Stimulated activated CD4-positive, alpha-beta T cell treated with anti-CD3 and anti-CD28 coated beads, Interleukin-1b, Interleukin-23, amount 100 ng/mL, for 4 hours (primary cell): ENCODE results near the gene HAPLN3.
"Not testable (repeated sequence)": the region's sequence is repeated elsewhere in the genome, so short reads cannot be mapped to it uniquely, and the experiment has no call there.

Source experiments
- DNase-seq, 2 donors: peaks; one replicate each; pipeline ENCODE4 v3.0.0-alpha.2; 2020; ENCODE audit warnings: low read depth in 2 of 2

The HAPLN3 gene, protein sequence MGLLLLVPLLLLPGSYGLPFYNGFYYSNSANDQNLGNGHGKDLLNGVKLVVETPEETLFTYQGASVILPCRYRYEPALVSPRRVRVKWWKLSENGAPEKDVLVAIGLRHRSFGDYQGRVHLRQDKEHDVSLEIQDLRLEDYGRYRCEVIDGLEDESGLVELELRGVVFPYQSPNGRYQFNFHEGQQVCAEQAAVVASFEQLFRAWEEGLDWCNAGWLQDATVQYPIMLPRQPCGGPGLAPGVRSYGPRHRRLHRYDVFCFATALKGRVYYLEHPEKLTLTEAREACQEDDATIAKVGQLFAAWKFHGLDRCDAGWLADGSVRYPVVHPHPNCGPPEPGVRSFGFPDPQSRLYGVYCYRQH

DNA sequence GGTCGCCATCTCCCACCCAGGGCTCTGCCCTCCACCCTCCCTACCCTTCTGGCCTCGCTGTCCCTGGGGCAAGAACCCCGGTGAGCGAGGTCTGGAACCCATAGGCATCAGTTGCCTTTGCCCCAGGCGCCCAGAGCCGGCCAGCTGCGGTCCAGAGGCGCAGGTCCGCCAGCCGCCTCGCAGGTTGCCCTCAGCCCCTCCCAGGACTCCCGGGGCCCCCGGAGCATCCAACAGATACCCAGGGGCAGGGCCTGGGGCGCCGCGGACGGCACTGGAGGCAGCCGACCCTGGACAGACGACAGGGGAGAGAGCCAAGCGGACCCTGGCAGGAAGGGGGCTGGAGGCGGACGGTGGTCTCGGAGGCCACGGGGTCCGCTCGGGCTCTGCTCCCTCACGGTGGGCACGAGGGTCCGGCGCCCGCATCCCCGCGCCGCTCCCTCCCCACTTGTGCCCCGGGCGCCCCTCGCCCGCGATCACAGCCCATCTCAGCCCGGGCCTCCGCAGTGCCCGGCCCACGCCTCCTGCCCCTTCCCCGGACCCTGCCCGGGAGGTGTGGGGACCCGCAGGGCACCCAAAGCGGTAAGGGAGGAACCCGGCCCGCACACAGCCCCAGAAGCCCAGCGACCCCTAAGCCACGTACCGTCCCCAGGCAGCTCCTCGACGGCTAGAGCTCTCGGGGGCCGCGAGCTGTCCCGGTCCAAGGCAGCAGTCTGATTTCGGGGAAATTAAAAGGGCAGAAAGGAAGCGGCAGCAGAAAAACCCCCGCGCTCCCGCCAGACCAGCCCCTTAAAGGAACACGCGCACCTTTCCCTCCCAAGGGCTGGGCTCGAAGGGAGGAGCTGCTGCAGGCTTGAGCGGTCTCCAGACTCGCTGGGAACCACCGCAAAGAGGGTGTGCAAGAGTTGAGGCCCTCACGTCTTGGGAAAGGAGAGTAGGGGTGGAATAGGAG, at the start of gene HAPLN3:
HAPLN3 (minus strand) TSS at position 726 of the 949 bp plus-strand sequence. CDS start 8,246 bp downstream, outside the sequence.
- DNase-seq: peak; percentile 50 to 63

DNA sequence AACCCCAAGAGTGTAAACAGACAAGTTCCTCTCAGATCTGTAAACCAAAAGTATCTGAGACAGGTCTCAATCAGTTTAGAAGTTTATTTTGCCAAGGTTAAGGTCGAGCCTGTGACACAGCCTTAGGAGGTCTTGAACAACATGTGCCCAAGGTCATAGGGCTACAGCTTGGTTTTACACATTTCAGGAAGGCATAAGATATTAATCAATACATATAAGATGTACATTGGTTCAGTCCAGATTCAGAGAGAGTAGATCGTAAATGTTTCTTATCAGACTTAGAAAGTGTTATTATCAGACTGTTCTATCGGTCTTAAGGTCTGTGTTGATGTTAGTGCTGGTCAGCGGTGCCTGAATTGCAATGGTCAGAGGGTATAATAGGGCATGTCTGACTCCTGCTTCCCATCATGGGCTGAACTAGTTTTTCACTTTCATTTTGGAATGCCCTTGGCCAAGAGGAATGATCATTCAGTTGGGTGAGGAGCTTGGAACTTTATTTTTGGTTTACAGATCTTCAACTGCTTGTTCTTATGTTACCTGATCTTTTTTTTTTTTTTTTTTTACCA, 44.8 kb upstream of the HAPLN3 start:
- no peak for DNase-seq

DNA sequence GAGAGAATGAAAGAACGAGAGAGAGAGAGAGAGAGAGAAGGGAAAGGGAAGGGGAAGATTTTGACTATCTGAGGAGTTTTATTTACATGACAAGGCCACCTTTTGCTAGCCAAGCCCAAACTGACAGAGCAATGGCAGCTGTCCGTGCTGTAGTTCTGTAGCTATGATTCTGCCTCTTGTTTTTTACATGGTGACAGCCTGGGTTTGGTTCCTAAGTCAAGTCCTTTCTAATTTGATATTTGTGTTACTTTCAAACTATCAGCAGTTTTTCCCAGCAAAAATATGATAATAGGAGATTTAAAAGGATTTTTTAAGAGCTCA, 44.1 kb upstream of the HAPLN3 start:
- no peak for DNase-seq

DNA sequence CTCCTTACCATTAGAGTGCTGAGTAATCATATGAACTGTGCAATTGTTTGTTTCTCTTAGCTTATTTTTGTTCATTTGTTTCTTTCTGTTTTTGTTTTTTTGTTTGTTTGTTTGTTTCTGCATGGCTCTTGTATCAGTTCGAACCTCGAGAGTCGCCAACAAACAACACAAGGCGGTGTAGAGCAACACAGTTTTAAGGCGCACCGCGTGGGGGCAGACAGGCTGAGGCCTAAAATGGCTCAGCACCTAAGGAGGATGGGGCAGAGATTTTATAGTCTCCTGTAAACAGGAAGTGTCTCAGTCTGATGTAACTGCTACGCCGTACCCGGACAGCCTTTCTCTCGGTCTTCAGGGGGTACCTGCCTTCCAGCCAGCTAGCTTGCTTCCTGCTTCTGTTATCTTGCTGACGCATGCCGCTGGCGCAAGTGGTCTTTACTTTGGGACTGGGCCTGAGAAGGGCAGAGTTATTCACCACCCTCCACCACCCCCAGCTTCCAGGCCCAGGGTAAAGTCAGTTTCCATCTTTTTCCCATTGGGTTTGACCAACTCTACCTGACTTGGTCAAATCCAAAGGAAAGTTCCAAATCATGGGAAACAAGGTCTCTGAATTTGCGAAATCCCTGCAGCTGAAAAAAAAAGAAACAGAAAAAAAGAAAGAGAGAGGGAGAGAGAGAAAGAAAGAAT, 43.6 kb upstream of the HAPLN3 start:
- DNase-seq: no peak

DNA sequence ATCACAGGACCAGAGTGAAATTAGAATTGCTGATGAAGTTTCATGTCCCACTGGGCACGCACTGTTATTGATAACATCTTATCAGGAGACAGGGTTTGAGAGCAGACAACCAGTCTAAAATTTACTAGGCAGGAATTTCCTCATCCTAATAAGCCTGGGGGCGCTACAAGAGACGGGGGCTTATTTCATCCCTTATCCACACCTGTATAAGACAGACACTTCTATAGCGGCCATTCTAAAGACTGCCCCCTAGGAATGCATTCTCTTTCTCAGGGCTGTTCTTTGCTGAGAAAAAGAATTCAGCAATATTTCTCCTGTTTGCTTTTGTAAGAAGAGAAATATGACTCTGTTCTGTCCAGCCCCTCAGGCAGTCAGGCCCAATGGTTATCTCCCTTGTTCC, 39.1 kb upstream of the HAPLN3 start:
- not testable (repeated sequence) for DNase-seq

DNA sequence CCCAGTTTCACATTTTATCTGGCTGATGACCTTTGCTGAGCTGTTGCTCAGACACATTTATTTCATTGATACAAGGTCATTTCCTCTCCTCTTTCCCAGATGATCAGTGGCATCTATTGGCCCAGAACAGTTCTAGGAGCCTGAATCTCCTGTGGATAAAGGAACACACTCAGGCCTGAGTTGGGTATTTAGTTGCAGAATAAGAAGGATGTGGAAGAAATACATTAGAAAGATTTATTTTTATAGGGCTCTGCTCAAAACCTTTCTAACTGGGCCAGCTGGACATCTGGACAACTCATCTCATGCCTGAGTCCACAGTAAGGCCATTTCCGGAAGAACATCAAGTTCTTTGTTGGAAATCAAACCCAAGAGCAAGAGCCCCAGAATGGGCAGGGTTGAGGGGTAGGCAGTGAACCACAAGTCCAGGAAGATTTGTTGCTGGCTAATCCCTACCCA, 37.6 kb upstream of the HAPLN3 start:
- DNase-seq: no peak

DNA sequence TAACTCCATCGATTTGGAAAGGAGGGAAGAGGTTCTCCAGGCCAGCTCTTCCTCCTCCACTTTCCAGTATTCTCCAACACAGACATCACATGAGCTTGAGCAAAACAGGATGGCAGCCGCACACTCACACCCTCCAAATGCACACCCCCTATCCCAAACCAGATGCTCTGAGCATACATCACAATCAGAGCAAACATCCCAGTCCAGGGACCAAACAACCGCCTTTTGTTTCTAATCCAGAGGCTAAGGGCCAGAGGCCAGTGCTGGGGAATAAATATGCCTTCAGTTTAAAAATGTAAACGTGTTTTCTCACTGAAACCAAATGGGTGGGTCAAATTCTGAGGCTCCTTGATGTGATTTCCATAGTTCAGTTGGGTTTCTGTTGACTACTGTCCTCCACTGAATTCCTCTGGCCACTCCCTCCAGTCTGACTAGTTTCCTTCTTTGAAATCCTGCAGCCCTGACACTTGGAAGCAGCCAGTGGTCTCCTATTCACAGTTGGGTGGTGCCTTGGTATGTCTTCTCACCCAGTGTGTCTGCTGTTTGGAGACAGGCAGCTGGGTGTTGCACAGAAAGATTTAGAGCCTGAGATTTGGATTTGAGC, 37.0 kb upstream of the HAPLN3 start:
- no peak for DNase-seq

DNA sequence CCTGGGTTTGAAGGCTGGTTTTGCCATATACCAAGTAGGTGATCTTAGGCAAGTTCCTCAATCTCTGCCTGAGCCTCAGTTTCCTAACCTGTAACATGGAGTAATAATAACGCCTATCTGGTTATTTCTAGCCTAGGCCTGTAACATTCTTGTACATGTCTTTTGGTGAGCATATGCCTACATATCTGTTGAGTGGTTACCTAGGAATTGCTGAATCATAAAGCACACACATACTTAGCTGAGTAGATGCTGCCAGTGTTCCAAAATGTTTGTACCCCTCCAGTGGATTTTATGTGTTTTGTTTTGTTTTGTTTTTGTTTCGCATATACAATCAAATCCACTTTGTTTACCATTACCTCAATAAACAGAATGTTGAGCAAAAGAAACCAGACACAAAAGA, 35.2 kb upstream of the HAPLN3 start:
- DNase-seq: no peak

DNA sequence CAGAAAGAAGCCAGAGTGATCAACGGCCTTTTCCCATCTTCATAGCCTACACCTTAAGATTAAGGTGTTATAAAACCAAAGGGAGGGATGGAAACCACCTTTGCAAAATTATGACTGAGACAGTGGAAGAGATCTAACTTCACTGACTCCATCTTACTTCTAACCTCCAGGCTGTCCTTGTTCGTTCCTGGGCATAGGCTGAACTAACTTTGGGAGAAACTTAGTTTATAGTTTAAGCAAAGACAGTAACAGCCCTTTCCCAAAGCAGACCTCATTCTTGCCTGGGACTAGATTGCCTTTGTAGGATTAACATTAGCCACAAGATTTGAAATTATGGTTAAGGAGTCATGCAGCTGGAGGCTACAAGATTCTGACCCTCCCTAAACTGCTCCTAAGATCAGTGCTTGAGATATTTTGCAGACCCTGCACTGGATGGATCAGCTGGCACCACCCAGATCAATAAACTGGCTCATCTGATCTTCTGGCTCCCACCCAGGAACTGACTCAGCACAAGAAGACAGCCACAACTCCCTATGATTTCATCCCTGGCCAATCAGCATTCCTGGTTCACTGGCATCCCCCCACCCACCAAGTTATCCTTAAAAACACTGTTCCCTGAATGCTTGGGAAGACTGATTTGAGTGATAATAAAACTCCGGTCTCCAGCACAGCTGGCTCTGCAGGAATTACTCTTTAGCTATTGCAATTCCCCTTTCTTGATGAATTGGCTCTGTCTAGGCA, 34.2 kb upstream of the HAPLN3 start:
- not testable (repeated sequence) for DNase-seq

DNA sequence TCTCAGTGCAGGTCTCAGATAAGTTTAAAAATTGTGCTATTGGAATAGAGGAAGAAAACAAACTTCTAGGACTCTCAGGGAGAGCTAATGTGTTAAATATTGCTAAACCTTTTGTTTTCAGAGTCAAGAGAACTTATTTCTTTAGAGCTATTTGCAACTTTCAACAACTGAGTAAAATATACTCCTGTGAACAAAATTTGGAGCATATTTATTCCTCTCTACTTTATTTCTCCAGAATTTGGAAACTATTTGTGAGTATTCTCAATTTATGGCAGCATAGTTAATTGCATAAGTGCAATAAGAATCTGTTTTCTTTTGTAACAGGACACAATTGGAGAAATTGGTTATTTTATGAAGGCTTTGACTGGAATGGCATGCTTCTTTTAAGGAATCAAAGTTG, 32.8 kb upstream of the HAPLN3 start:
- not testable (repeated sequence) for DNase-seq

DNA sequence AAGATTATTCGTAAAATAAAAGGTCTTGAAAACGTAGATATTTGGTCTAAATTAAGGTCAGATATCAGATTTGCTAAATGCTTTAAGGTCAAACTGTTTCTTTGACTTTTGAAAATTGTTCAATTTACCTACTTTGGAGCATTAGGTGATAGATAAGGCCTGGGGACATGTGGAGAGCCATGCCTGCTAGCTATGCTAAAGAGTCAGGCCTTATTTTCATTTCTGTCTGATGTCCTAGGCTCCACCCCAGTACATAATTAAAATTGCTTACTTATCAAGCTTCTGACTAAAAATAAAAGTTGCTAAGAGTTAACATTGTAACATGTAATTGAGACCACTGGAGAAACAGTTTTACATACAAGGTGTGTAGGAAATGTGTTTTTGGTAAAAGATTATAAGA, 30.3 kb upstream of the HAPLN3 start:
- not testable (repeated sequence) for DNase-seq

DNA sequence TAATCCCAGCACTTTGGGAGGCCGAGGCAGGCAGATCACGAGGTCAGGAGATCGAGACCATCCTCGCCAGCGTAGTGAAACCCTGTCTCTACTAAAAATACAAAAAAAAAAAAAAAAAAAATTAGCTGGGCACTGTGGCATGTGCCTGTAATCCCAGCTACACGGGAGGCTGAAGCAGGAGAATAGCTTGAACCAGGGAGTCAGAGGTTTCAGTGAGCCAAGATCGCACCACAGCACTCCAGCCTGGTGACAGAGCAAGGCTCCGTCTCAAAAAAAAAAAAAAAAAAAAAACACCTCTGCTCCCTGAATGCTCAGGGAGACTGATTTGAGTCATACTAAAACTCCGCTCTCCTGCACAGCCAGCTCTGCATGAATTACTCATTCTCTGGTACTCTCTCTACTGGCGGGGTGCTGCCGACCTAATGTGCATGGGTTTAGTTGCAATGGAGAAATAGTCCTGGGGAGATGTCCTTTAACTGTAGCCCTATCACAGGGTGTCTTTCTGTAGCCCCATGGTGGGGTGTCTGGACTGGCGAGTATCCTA, 25.6 kb upstream of the HAPLN3 start:
- DNase-seq: not testable (repeated sequence)

DNA sequence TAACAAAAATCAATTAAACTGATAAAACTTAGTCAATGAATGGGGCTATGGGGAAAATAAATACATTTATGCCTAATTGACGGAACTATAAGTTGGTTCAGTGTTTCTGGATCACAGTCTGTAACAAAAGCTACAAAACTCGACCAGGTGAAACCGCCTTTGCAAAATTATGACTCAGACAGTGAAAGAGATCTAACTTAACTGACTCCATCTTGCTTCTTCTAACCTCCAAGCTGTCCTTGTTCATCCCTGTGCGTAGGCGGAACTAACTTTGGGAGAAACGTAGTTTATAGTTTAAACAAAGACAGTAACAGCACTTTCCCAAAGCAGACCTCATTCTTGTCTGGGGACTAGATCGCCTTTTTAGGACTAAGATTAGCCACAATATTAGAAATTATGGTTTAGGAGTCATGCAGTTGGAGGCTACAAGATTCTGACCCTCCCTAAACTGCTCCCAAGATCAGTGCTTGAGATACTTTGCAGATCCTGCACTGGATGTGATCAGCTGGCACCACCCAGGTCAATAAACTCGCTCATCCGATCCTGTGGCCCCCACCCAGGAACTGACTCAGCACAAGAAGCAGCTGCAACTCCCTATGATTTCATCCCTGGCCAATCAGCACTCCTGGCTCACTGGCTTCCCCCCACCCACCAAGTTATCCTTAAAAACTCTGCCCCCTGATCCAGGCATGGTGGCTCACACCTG, 25.0 kb upstream of the HAPLN3 start:
- no peak for DNase-seq

DNA sequence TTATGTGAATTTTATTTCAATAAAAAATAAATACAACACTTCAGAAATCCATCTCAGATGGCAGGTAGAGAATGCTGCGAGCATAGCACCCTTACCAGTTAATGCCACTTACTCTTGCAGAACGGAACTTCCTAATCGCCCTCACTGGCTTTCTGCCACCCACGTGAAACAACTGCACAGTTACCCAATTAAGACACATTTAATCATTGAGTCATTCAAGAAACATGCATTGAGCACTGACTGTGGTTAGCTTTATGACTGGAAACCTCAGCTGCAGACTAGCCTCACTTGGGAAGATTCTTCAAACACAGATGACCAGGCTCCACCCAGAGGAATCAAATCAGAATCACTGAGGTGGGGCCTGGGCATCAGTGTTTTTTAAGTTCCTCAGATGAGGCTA, 23.4 kb upstream of the HAPLN3 start:
- no peak for DNase-seq

DNA sequence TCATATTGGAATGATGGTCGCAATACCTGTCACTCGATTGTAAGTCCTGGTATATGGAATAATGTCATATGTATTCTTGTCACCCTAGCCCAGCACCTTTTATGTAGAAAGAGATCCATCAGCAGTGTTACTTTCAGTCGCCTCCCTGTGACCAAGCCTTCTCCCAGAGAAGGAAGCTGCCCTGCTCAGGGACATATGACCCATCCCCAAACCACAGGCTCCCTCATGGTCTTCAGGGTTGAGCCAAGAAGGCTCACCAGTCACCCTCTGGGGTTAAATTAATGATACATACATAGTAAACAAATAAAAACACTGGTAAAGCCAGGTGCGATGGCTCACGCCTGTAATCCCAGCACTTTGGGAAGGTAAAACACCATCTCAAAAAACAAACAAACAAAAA, 22.4 kb upstream of the HAPLN3 start:
- no peak for DNase-seq

DNA sequence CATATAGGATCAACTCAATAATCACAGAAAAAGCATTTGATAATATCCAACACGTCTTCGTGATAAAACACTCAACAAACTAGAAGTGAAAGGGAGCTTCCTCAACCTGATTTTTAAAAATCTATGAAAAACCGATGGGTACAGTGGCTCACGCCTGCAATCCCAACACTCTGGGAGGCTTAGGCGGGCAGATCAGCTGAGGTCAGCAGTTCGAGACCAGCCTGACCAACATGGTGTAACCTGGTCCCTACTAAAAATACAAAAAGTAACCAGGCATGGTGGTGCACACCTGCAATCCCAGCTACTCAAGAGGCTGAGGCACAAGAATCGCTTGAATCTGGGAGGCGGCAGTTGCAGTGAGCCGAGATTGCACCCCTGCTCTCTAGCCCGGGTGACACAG, 20.0 kb upstream of the HAPLN3 start:
- DNase-seq: no peak

DNA sequence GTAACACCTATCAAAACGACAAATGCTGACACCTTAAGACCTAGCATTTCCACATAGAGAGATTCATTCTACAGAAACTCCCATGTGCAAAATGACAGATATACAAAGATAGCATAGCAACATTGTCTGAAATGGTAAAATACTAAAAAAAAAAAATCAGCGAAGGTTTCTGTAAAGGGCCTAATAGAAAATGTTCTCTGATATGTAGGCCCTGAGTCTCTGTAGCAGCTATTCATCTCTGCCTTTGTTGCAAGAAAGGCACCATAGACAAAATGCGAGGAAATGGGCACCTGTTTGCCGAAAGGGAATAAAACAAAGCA, 18.5 kb upstream of the HAPLN3 start:
- no peak for DNase-seq

DNA sequence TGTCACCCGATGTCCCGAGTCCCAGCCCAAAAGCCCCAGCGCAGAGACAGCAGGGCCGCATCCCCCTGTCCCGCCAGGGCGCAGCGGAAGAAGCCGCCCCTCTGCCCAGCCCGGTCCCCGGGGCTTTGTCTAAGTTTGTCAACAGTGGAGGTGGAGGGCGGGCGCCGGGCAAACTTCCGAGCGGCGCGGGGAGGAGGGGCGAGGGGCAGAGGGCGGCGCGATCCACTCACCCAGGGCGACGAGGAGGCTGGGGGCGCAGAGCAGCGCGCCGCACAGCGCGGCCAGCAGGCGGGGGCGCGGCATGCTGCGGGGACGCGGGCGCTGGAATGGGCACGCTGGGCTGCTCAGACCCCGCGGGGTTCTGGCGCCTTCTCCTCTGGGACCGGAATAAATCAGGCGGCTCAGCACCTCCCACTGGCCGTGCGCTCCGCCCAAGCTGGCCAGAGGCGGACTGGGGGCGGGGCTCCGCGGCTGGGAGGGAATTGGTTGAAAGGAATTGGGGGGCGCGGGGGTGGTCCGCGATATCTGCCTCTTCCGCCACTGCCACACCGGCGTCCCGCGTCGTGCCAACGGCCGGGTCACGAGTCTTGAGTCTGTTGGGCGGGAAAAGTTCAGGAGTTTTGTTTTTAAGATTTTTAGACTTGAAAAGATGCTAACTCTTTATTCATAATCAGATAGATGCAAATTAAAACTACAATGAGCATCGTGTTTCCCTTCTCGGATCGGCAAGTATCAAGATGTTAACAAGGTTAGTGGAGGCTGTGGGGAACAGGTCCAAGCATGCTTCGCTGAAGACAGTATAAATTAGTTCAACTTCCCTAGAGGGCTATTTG, 17.9 kb upstream of the HAPLN3 start, which contains the start of gene MFGE8:
MFGE8 (minus strand) TSS at position 363 of the 833 bp plus-strand sequence; CDS start at position 303, 60 bp downstream.
- peak; percentile 55 to 66 for DNase-seq

DNA sequence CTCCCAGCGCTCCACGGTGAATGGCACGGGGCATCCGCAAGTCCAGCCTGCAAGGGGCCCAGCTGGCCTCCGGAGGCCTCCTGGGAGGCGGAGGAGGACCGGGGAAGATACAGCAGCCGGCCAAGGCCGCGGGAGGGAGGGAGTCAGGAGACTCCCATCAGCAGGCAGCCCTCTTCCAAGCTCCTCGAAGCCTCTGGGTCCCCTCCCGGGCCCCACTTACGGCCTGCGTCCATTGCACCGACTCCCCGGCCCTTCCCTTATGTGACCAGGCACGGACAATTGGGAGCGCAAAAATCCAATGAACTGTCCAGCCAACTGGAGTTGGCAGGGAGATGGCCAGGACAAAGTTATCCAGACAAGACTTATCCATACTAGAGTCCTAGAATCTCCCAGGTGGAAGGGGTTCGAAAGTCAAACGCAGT, 17.2 kb upstream of the HAPLN3 start:
- DNase-seq: no peak
